ENCODE measurements around the gene ZNF132.
"Not testable (repeated sequence)": the region's sequence is repeated elsewhere in the genome, so short reads cannot be mapped to it uniquely, and the experiment has no call there.

ZNF132 gene

DNA sequence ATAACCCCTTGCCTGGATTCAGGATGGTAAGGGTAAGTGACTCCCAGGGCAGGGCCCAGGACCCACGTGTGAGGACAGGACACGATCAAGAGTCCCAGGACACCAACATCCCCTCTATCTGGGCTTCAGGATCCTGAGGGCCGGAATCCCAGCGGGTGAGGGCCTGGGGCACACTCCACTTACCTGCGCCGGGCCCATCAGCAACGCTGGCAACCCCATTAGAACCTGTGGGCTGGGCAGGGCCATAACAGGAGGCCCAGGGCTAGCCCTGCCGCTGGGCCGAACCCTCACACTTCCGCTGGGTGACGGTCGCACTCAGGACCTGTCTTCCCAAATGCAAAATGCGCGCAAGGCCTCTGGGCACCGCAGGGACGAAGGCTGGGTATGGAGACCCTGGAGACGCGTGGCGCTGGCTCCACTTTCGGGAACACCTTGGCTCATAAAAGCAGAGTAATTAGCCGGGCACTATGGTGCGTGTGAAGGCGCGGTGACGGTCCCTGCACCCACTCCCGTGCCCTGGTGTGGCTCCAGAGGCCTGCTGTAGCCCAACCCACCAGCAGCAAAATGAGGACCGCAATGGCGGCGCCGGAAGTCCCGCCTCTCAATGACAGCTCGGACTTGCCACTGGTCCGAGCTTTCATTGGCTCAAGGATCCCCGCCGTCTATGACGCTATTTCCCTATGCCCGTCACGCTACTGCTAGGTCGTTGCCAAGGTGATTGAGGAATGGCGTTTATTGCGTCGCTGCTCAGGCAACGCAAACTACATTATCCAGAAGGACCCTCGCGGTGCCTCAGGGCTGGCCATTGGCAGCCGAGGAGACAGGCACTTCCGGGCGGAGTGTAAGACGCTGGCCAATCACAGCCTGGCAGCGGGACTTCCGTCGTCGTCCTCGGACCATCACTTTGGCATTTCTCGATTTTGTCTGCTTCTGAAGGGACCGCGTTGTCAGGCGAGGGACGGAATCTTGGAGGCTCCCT lies at the start of gene ZNF132:
Gene ZNF132, minus strand, starts transcription at position 578 of the 979 bp plus-strand sequence. Its CDS starts 332 bp downstream, at position 246.
- DNase-seq = peak; percentile 94

DNA sequence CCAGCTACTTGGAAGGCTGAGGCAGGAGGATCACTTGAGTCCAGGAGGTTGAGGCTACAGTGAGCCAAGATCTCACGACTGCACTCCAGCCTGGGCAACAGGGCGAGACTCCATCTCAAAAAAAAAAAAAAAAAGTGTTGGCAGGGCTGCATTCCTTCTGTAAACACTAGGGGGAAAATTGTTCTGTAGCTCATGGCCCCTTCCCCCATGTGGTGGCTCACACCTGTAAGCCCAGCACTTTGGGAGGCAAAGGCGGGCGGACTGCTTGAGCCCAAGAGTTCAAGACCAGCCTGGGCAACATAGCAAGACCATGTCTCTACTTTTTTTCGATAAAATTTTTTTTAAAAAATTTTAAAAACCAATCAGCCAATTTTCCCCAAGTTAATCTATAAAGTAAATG lies 44.4 kb upstream of the ZNF132 start:
- DNase-seq = not testable (repeated sequence)

DNA sequence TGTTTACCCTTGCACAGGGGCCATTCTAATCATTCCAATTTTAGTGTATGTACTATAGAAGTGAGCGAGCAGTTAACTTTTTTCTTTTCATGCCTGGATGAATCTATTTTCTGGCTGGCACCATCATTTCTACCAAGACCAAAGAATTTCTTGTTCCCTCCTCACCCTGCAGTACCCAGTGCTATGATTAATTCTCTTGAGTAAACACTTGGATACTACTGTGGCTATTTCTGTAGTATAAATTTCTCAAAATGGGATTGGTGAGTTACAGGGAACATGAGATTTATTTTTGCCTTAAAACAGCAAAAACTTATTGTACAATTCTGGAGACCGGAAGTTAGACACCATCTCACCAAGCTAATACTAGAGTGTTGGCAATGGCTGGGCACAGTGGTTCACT lies 43.8 kb upstream of the ZNF132 start:
- DNase-seq = no peak

DNA sequence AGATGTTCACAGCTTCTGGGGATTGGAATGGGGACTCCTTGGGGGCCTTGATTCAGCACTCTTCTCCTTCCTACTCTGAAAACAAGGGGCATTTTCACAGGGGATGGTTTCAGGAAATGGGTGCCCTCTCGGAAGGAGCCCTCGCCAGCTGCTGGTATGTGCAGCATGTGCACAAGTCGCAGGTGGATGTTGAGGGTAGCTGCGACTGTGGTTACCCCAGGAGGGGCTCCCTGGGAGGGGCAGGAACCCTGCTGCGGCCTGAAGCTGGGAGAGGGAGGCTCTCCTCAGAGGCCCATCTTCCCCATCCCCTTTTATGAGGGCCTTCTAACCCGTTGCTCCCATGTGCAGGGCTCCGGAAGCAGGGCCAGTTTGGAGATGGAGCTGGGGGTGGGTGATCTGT lies 42.4 kb upstream of the ZNF132 start:
- no peak for DNase-seq

GRCh38 chr19:58480831-58481230 lies 40.9 kb upstream of the ZNF132 start:
- DNase-seq = no peak

DNA sequence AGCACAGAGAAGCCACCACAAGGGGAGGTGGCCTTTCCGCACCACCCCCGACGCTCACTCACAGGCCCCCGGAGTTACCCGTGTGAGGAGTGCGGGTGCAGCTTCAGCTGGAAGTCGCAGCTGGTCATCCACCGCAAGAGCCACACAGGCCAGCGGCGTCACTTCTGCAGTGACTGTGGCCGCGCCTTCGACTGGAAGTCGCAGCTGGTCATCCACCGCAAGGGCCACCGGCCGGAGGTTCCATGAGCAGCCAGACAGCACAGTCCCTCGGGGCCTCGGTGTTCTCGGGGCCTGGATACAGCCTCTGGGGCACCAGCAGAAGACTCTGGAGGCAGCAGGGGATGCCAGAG lies 40.5 kb upstream of the ZNF132 start:
- no peak for DNase-seq

DNA sequence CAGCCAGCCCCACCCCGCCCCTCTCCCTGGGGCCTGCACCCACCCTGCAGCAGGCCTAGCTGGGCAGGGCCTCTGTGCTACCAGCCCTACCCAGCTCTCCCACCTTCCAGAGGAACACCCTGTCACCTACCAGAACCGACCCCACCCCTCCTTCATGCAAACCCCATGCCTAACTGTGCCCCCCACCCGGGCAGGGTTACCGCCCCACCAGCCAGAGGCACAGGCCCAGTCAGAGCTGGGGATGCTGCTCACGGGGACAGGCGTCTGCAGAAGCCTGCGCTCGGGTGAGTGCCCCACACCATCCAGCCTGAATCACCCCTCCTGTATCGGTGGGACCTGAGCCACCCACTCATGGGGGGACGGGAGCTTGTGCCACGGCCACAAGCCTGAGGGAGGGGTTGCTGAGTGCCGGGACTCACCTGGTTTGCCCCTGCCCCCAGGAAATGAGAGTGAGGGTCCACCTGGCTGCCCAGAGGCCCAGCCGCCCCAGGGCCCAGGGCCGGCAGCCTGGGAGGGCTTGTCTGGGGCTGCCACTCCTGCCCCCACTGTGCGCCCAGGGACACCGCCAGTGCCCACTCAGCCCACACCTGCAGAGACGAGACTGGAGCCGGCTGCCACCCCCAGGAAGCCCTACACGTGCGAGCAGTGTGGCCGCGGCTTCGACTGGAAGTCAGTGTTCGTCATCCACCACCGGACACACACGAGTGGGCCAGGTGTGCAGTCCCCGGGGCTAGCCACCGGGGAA lies 40.0 kb upstream of the ZNF132 start:
- DNase-seq = no peak

DNA sequence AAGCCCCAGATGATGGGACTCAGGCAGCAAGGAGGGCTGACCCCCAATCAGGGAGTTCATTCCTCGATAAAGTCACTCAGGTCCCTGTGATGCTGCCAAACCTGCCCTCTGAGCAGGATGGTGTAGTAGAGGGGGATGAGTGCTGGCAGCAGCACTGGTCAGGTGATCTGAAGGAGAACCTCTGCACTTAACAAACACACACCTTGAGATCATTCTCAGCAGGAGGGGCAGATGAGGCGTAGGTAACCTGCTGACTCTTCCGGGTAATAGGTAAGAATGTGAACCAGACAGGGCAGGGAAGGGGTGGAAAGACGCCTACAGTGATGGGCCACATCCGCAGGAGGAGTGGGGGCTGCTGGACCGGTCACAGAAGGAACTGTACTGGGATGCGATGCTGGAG lies 39.4 kb upstream of the ZNF132 start:
- DNase-seq = no peak

DNA sequence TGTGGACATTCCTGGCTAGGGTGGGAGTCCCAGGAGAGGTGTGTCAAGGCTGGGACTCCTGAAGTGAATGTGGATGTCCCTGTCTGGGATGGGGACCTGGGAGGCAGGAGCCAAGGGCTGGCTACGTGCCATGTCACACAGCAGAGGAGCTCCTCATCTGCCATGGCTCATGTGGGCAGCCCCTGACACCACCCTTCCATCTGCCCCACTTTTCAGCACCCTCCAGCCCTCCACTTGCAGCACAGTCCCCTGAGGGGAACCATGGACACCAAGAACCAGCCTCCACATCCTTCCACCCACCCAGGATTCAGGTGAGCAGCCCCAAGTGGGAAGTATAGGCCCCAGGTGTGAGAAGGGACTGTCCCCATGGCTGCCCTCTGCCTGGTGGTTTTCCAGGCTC lies 37.9 kb upstream of the ZNF132 start:
- no peak for DNase-seq

DNA sequence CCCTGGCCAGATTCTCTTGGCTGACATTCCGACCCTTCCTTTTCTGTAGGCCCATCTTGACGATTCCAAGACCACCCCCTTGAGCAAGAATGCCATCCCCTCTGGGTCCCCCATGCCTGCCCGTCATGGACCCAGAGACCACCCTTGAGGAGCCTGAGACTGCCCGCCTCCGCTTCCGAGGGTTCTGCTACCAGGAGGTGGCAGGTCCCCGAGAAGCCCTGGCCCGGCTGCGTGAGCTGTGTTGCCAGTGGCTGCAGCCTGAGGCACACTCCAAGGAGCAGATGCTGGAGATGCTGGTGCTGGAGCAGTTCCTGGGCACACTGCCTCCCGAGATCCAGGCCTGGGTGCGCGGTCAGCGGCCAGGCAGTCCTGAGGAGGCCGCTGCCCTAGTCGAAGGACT lies 37.2 kb upstream of the ZNF132 start:
- DNase-seq = no peak

DNA sequence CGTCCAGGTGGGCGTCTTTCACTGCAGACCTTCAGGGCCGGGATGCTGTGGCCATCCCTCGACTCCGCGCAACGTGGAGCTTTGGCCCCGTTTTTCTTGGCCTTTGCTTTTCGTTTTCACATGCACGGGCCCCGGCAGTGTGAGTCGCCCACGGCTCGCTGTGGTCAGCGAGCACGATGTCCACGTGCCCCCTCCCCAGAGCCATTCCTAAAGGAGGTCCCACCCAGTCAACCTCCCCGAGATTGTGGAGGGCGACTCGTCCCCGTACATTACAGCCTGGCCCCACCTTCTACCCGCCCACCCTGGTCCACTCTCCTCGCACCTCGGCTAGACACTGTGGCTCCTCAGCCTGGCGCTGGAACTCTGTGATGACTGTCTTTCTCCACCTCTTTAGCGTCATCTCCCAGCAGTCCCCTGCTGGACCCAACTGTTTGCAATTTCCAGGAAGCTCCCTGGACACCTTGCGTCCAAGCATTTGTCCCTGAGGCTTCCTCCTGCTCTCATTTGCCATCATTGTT lies 36.6 kb upstream of the ZNF132 start:
- DNase-seq = no peak

GRCh38 chr19:58475714-58476497 lies 36.0 kb upstream of the ZNF132 start, which contains the start of gene ZNF446:
ZNF446 (plus strand) TSS chr19:58476352; CDS start chr19:58477219, 867 bp downstream.
- DNase-seq = peak; percentile 91

- DNase-seq = no peak
Observed at GRCh38 chr19:58474997-58475713, 35.2 kb upstream of the ZNF132 start.

DNA sequence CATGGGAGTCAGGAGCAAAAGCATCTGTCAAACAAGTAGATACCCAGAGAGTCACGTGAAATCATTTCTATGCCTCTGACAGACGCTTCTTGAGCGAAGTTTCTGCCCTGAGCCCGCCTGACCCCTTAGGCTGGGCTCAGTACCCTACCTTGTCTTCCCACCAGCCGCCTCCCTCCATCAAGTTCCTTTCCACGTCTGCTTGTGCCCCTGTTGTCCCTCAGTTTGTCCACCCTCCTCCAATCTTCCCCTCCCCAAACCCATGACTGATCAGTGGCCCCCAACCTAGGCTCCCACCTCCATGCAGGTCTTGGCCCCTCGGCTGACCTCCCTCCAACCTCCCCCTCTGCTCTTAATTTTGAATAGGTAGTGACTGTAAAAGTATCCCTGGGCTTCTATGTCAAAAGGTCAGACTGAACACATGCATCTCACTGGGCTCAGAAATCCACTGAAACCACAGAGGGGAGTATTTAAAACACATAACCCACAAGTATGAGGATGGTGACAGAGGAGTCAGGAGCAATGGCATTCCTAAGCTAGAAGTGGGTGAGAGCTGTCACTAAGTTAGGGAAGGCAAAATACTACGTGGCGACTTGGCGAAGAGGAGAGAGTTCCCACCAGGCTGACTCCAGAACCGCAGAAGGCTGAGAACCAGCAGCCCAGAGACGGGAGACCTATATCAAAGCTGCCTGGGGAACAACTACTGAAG lies 34.5 kb upstream of the ZNF132 start:
- DNase-seq = no peak

- no peak for DNase-seq
Observed at GRCh38 chr19:58473775-58474174, 33.8 kb upstream of the ZNF132 start.

DNA sequence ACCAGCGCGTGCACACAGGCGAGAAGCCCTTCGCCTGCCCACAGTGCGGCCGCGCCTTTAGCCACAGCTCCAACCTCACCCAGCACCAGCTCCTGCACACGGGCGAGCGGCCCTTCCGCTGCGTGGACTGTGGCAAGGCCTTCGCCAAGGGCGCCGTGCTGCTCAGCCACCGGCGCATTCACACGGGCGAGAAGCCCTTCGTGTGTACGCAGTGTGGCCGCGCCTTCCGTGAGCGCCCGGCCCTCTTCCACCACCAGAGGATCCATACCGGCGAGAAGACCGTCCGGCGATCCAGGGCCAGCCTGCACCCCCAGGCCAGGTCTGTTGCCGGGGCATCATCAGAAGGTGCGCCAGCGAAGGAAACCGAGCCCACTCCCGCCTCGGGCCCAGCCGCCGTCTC lies 31.8 kb upstream of the ZNF132 start:
- no peak for DNase-seq

DNA sequence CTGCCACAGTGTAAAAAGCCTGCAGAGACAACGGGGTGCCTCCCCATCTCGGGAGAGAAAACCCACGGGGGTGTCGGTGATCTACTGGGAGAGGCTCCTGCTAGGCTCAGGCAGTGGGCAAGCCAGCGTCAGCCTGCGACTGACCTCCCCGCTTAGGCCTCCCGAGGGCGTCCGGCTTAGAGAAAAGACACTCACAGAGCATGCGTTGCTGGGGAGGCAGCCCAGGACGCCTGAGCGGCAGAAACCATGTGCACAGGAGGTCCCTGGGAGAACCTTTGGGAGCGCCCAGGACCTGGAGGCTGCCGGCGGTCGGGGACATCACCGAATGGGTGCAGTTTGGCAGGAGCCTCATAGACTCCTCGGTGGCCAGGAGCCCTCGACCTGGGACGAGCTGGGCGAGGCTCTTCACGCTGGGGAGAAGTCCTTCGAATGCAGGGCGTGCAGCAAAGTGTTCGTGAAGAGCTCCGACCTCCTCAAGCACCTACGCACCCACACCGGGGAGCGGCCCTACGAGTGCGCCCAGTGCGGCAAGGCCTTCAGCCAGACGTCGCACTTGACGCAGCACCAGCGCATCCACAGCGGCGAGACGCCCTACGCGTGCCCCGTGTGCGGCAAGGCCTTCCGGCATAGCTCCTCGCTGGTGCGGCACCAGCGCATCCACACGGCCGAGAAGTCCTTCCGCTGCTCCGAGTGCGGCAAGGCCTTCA lies 31.0 kb upstream of the ZNF132 start:
- not testable (repeated sequence) for DNase-seq

GRCh38 chr19:58469241-58470013 lies 29.5 kb upstream of the ZNF132 start:
- no peak for DNase-seq

DNA sequence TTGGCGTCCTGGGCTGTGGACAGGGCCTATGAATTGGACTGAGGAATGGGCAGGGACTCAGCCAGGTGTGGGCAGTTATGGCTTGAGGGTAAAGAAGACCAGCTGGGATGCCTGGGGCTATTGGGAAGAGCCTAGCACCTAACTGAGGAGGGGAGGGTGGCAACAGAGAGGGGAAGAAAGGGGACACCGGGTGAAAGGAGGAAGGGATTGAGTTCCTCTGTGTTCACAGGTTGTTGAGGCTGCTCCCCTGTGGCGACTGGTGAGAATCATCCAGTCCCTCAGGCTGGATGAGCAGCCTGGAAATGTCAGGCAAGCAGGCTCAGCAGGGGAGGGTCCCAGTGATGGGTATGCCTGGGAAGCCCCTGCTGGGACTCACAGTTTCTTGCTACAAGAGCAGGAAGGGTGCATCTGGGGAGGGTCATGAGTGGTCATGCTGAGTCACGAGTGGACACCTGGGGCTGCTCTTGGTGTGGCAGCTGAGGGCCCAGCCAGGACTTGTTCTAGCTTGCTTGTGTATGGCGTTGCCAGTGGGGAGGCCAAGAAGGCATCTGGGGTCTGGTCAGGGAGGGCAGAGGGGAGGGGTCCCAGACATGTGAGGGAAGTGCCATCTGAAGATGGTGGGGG lies 28.4 kb upstream of the ZNF132 start:
- no peak for DNase-seq
